ENCODE data around the gene RAPH1.
"Not testable (repeated sequence)": the region's sequence is repeated elsewhere in the genome, so short reads cannot be mapped to it uniquely, and the experiment has no call there.

RAPH1 gene

GRCh38 chr2:203548887-203549286, 13.8 kb upstream of the RAPH1 start:
- DNase-seq (ENCODE audit: low read depth, low spot score) = no peak

GRCh38 chr2:203547356-203547755, 12.3 kb upstream of the RAPH1 start:
- DNase-seq (ENCODE audit: low read depth, low spot score) = no peak

- no peak for DNase-seq (ENCODE audit: low read depth, low spot score)
Measured at GRCh38 chr2:203544402-203544801, 9.3 kb upstream of the RAPH1 start.

- no peak for DNase-seq (ENCODE audit: low read depth, low spot score)
Measured at GRCh38 chr2:203543898-203544328, 8.8 kb upstream of the RAPH1 start.

GRCh38 chr2:203540598-203540997, 5.5 kb upstream of the RAPH1 start:
- not testable (repeated sequence) for DNase-seq (ENCODE audit: low read depth, low spot score)

GRCh38 chr2:203538237-203538636, 3.1 kb upstream of the RAPH1 start:
- DNase-seq (ENCODE audit: low read depth, low spot score) = not testable (repeated sequence)

- not testable (repeated sequence) for DNase-seq (ENCODE audit: low read depth, low spot score)
Measured at GRCh38 chr2:203536586-203536951, 1.5 kb upstream of the RAPH1 start.

- no peak for DNase-seq (ENCODE audit: low read depth, low spot score)
Measured at GRCh38 chr2:203535784-203536585, 884 bp upstream of the RAPH1 start.

- DNase-seq (ENCODE audit: low read depth, low spot score) = no peak
Measured at GRCh38 chr2:203534621-203535077, 452 bp downstream of the RAPH1 start.

GRCh38 chr2:203533676-203534591, 1.2 kb downstream of the RAPH1 start:
- no peak for DNase-seq (ENCODE audit: low read depth, low spot score)

GRCh38 chr2:203532957-203533658, 2.0 kb downstream of the RAPH1 start:
- no peak for DNase-seq (ENCODE audit: low read depth, low spot score)

- DNase-seq (ENCODE audit: low read depth, low spot score) = no peak
Measured at GRCh38 chr2:203527719-203528118, 7.4 kb downstream of the RAPH1 start.

- DNase-seq (ENCODE audit: low read depth, low spot score) = not testable (repeated sequence)
Measured at GRCh38 chr2:203513268-203513667, 21.8 kb downstream of the RAPH1 start.

GRCh38 chr2:203510941-203511305, 24.2 kb downstream of the RAPH1 start:
- no peak for DNase-seq (ENCODE audit: low read depth, low spot score)

- DNase-seq (ENCODE audit: low read depth, low spot score) = no peak
Measured at GRCh38 chr2:203510256-203510940, 24.7 kb downstream of the RAPH1 start.

- DNase-seq (ENCODE audit: low read depth, low spot score) = not testable (repeated sequence)
Measured at GRCh38 chr2:203503460-203503859, 31.6 kb downstream of the RAPH1 start.

- DNase-seq (ENCODE audit: low read depth, low spot score) = no peak
Measured at GRCh38 chr2:203501873-203502272, 33.2 kb downstream of the RAPH1 start.

- no peak for DNase-seq (ENCODE audit: low read depth, low spot score)
Measured at GRCh38 chr2:203500951-203501350, 34.1 kb downstream of the RAPH1 start.

GRCh38 chr2:203500297-203500696, 34.8 kb downstream of the RAPH1 start:
- DNase-seq (ENCODE audit: low read depth, low spot score) = no peak

- DNase-seq (ENCODE audit: low read depth, low spot score) = peak; percentile 40
Measured at GRCh38 chr2:203498161-203498560, 36.9 kb downstream of the RAPH1 start.

GRCh38 chr2:203492965-203493364, 42.1 kb downstream of the RAPH1 start:
- DNase-seq (ENCODE audit: low read depth, low spot score) = no peak

Measured in brain pericyte (primary cell).